ENCODE results near the gene GALNT2.

The GALNT2 gene

GRCh38 chr1:230163719-230164118 lies 96.7 kb downstream of the GALNT2 start:
- DNase-seq, result no peak
- Histone ChIP-seq H3K27me3 (ENCODE audit: insufficient read depth, low read depth, severe bottlenecking) (no peaks in the 10 kb centered on the region), H3K36me3 (no peaks in the 10 kb centered on the region; the same call in 1 of the 2 replicates), H3K9me3 (ENCODE audit: severe bottlenecking) (peaks cover 2% of the 10 kb centered on the region), H3K4me3 (ENCODE audit: low read depth, low read length) (no peak overlapping the region), H3K27ac (no peak overlapping the region)
- TF ChIP-seq CTCF (IDR thresholded peaks at IDR 0.05; ENCODE audit: low read depth, low read length), result no peak

- no peak for DNase-seq
- Histone ChIP-seq H3K4me3 (ENCODE audit: low read depth, low read length) (no peak overlapping the region), H3K9me3 (ENCODE audit: severe bottlenecking) (peaks cover 2% of the 10 kb centered on the region), H3K36me3 (no peaks in the 10 kb centered on the region; the same call in 1 of the 2 replicates), H3K27ac (no peak overlapping the region), H3K27me3 (ENCODE audit: insufficient read depth, low read depth, severe bottlenecking) (no peaks in the 10 kb centered on the region)
- no peak for TF ChIP-seq CTCF (IDR thresholded peaks at IDR 0.05; ENCODE audit: low read depth, low read length)
Measured at GRCh38 chr1:230165536-230165935, 98.5 kb downstream of the GALNT2 start.

- Histone ChIP-seq H3K27me3 (ENCODE audit: insufficient read depth, low read depth, severe bottlenecking) (no peaks in the 10 kb centered on the region), H3K27ac (no peak overlapping the region), H3K9me3 (ENCODE audit: severe bottlenecking) (peaks cover 2% of the 10 kb centered on the region), H3K4me3 (ENCODE audit: low read depth, low read length) (no peak overlapping the region), H3K36me3 (no peaks in the 10 kb centered on the region; the same call in 1 of the 2 replicates)
- no peak for TF ChIP-seq CTCF (IDR thresholded peaks at IDR 0.05; ENCODE audit: low read depth, low read length)
- DNase-seq, result no peak
Measured at GRCh38 chr1:230166366-230167132, 99.5 kb downstream of the GALNT2 start.

GRCh38 chr1:230167419-230167852 lies 100.4 kb downstream of the GALNT2 start:
- TF ChIP-seq CTCF (IDR thresholded peaks at IDR 0.05; ENCODE audit: low read depth, low read length), result peak; percentile 94
- DNase-seq, result peak; percentile 73
- Histone ChIP-seq H3K27ac (no peak overlapping the region), H3K4me3 (ENCODE audit: low read depth, low read length) (no peak overlapping the region), H3K36me3 (no peaks in the 10 kb centered on the region; the same call in 1 of the 2 replicates), H3K27me3 (ENCODE audit: insufficient read depth, low read depth, severe bottlenecking) (no peaks in the 10 kb centered on the region), H3K9me3 (ENCODE audit: severe bottlenecking) (peaks cover 2% of the 10 kb centered on the region)

- no peak for DNase-seq
- no peak overlapping the region for H3K27ac ChIP-seq
- H3K9me3 ChIP-seq (ENCODE audit: severe bottlenecking), result peaks cover 2% of the 10 kb centered on the region
- no peak overlapping the region for H3K4me3 ChIP-seq (ENCODE audit: low read depth, low read length)
- H3K36me3 ChIP-seq, result no peaks in the 10 kb centered on the region
- no peaks in the 10 kb centered on the region for H3K27me3 ChIP-seq (ENCODE audit: insufficient read depth, low read depth, severe bottlenecking)
- TF ChIP-seq CTCF (IDR thresholded peaks at IDR 0.05; ENCODE audit: low read depth, low read length), result no peak
Measured at GRCh38 chr1:230169454-230170152, 102.6 kb downstream of the GALNT2 start.
